WTC11 (cell line): ENCODE data around the gene PRLR.

Source experiments
- CREB1 ChIP-seq: sonication (generic); formaldehyde crosslinking; IDR thresholded peaks from 2 replicates; pipeline ENCODE4 v1.8.0; 2023; ENCODE audit warnings: mild to moderate bottlenecking, missing genetic modification reagents
- TF ChIP-seq, protein P1 (sequence below): sonication (generic); formaldehyde crosslinking; IDR thresholded peaks from 2 replicates; pipeline ENCODE4 v1.8.1; 2022; ENCODE audit warnings: mild to moderate bottlenecking, missing genetic modification reagents, moderate library complexity, borderline replicate concordance

DNA sequence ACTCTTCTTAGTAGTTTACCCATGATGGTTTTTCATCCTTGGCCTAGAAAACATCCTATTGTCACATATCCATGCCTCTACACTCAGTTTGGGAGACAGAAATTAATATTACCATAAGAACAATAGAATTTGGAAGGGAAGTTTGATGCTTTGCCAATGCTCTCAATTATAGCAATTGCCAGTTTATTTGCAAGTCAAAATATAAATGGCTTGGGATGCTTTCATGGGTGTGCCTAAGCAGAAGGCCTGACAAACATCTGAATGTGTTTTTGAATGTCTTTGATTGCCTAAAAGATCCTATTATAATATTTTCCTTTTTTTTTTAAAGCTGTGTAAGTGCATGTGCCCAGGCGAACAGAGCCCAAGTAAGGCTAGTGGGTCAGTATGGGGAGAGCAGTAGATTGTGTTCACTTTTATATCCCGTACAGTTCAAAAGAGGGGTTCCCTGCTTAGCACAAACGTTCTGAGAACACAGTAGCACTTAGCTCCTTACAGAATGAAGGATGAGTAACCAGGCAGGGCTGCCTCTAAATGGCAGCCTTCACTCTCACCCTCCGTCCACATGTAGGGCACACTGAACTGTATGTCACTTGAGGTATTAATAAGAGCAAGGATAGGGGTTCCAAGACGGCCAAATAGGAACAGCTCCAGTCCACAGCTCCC, 126.5 kb downstream of the PRLR start:
- no peak for TF ChIP-seq CREB1 (CRISPR knock-in tag)
- TF ChIP-seq, protein P1, sequence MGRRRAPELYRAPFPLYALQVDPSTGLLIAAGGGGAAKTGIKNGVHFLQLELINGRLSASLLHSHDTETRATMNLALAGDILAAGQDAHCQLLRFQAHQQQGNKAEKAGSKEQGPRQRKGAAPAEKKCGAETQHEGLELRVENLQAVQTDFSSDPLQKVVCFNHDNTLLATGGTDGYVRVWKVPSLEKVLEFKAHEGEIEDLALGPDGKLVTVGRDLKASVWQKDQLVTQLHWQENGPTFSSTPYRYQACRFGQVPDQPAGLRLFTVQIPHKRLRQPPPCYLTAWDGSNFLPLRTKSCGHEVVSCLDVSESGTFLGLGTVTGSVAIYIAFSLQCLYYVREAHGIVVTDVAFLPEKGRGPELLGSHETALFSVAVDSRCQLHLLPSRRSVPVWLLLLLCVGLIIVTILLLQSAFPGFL, result no peak
